Coronary artery (tissue), 2 donors: ENCODE data around the gene DAB1.

Experiments
- DNase-seq: peaks from one replicate; pipeline ENCODE4 v3.0.0-alpha.2; 2017; ENCODE audit warnings: low spot score
- H3K27ac ChIP-seq, 2 donors: fragments of 200-600 bp; sonication (generic); one replicate each; pipeline ENCODE4 v1.5.1; 2016 to 2019
- H3K4me3 ChIP-seq: fragments of 200-600 bp; sonication (generic); 2 replicates; pipeline ENCODE4 v1.5.1; 2016; ENCODE audit warnings: mild to moderate bottlenecking, moderate library complexity
- TF ChIP-seq, protein P1 (sequence below): fragments of 200-600 bp; sonication (generic); IDR thresholded peaks from one replicate; pipeline ENCODE4 v1.5.1; 2019; ENCODE audit warnings: antibody characterized with exemption

Gene DAB1

GRCh38 chr1:56967900-56968832 lies 455.7 kb downstream of the DAB1 start:
- no peak for DNase-seq
- H3K27ac ChIP-seq: no peak overlapping the region
- TF ChIP-seq, protein P1, sequence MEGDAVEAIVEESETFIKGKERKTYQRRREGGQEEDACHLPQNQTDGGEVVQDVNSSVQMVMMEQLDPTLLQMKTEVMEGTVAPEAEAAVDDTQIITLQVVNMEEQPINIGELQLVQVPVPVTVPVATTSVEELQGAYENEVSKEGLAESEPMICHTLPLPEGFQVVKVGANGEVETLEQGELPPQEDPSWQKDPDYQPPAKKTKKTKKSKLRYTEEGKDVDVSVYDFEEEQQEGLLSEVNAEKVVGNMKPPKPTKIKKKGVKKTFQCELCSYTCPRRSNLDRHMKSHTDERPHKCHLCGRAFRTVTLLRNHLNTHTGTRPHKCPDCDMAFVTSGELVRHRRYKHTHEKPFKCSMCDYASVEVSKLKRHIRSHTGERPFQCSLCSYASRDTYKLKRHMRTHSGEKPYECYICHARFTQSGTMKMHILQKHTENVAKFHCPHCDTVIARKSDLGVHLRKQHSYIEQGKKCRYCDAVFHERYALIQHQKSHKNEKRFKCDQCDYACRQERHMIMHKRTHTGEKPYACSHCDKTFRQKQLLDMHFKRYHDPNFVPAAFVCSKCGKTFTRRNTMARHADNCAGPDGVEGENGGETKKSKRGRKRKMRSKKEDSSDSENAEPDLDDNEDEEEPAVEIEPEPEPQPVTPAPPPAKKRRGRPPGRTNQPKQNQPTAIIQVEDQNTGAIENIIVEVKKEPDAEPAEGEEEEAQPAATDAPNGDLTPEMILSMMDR: no peak
- H3K4me3 ChIP-seq: no peak overlapping the region

- TF ChIP-seq, protein P1: no peak
- no peak overlapping the region for H3K4me3 ChIP-seq
- H3K27ac ChIP-seq: no peak overlapping the region
- DNase-seq: no peak
Observed at GRCh38 chr1:56967355-56967754, 456.5 kb downstream of the DAB1 start.

- TF ChIP-seq, protein P1: no peak
- Histone ChIP-seq H3K27ac (no peak overlapping the region), H3K4me3 (no peak overlapping the region)
- no peak for DNase-seq
Observed at GRCh38 chr1:56966698-56966999, 457.2 kb downstream of the DAB1 start.

DNA sequence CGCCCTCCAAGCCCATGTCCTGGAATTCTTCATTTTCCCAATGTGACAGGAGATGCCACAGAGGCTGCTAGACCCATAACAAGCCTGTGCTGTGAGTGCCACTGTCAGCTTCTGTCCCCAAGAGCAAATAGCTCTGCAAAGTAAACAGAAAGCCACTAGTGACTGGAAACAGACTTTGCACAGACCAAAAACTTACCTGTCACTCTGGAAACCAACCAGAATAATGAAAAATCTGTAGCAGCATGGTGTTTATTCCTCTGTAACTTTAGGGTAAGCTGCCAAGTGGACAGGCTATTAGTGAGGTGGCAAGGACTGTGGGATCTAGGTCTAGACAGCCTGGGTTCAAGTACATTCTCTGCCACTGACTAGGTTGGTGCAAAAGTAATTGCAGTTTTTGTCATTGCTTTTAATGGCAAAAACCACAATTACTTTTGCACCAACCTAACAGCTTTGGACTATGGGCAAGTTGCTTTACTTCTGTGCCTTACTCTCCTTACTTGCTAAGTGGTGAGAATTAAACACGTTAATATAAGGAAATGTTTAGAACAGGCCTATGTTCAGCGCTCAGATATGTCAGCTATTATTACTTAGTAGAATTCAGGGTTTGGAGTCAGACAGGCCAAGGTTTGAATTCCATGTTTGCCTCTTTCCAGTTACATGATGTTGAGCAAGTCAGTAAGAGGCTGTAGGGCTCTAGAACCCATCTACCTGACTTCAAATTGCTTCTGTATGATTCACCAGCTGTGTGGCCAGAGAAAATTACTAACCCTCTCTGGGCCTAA lies 457.8 kb downstream of the DAB1 start, which contains the start of gene C8B:
TSS of gene C8B (minus strand) at position 100 of the 782 bp plus-strand sequence. CDS start at position 33, 67 bp downstream.
- H3K27ac ChIP-seq: no peak within 1 kb of the TSS
- TF ChIP-seq, protein P1: no peak
- H3K4me3 ChIP-seq: no peak within 1 kb of the TSS
- DNase-seq: no peak

DNA sequence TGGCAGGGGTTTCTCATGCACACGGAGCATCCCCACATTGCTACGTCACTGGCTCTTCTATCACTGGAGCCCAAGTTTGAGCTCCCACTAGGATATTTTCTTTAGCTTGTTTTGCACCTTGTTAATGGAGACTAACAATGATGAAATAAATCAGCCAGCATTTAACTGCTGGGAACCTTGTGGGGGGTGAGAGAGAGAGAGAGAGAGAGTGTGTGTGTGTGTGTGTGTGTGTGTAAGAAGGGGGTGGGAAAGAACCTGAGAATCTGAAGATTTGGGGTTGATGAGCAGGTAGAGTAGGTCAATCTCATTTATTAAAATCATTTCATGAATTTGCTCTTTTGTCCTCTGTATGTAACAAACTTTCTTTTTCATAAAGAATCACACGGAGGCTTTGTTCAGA lies 458.7 kb downstream of the DAB1 start:
- no peak for DNase-seq
- Histone ChIP-seq H3K27ac (no peak overlapping the region), H3K4me3 (no peak overlapping the region)
- TF ChIP-seq, protein P1: no peak

- Histone ChIP-seq H3K27ac (no peak overlapping the region), H3K4me3 (no peak overlapping the region)
- TF ChIP-seq, protein P1: no peak
- DNase-seq: no peak
Observed at GRCh38 chr1:56964349-56965017, 459.4 kb downstream of the DAB1 start.
